SHP77 (cell line): ENCODE measurements around the gene FRMD4A.

Experiments used
- DNase-seq, 2 experiments: peaks; one replicate each; lab custom pipeline; 2025; lab: John Stamatoyannopoulos, UW

The FRMD4A gene

DNA sequence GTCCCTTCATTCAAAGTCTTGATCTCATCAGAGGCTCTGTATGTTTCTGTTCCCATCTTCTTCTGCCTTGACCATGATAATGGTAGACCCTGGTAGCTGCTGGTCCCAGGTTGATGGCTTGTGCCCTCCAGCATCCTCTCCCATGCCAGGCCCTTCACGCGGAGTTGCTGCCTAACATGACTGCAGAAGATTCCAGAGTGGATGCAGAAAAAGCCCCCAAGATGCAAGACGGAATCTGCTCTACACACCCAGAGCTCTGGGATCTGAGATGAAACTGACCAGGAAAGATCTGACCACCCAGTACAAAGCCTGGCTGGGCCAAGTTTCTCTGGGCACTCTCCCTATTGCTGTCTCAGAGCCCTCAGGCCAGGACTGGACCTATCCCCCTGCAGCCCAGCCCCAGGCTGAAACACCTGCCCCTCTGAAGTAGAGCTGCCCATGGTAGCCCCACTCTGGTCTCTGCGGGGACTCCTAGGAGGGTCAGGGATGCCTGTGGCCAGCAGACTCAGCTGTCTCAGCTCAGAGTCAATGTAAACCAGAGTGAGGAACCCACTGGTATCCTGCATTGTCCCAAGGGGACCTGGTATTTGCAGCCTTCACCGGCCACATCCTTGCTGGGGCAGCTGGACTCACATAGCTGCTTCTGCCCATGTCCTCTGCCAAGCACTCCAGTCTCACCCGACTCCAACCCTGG, 9.5 kb upstream of the FRMD4A start:
- DNase-seq: no peak

DNA sequence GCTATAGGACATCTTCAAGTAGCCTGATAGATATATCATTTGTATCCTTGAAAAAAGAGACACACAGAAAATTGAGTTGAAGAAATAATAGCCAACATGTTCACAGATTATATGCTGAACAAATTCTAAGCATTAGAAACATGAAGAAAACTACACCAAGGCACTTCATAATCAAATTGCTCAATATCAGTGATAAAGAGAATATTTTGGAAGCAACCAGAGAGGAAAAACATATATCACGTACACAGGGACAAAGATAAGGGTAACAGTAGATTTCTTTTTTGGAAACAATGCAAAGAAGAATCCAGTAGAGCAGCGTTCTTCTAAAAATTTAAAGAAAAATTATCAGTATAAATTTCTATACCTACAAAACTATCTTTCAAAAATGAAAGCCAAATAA, 6.0 kb upstream of the FRMD4A start:
- no peak for DNase-seq

DNA sequence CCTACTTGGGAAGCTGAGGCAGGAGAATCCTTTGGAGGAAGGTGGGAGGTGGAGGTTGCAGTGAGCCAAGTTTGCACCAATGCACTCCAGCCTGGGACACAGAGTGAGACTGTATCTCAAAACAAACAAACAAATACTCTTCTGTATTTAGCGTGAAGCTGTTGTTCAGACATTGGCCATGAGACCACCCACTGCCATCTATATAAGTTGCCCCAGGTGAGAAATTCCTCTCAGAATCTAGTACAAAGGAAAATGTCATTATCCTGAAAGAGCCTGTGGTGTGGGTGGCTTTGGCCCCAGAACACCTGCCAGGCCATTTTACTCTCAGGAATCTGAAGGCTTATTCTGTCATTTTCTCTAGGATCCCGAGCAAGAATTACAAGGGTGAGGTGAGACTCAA, 4.0 kb upstream of the FRMD4A start:
- no peak for DNase-seq

DNA sequence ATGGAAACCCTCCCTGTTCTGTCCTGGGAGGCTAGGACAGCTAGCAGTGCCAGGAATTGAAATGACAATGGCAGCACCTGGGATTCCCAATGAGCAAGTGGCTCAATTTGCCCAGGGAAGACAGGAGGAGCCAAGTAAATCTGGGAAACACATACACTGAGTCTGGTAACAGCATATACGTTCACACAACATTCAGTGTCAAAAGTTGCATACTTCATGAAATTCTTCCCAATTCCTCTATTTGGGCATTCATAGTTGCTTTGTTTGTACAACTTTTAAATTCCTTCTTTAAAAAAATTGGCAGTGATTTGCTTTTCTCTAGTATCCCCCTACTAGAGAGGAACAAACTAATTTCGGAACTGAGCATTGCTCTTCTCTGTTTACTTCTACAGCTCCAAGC, 2.9 kb upstream of the FRMD4A start:
- no peak for DNase-seq

- no peak for DNase-seq
Observed at GRCh38 chr10:14332903-14333302, 2.2 kb upstream of the FRMD4A start.

GRCh38 chr10:14329746-14330173, 964 bp downstream of the FRMD4A start:
- DNase-seq: no peak

GRCh38 chr10:14328881-14329672, 1.6 kb downstream of the FRMD4A start:
- DNase-seq: no peak

GRCh38 chr10:14327527-14327926, 3.2 kb downstream of the FRMD4A start:
- DNase-seq: no peak

DNA sequence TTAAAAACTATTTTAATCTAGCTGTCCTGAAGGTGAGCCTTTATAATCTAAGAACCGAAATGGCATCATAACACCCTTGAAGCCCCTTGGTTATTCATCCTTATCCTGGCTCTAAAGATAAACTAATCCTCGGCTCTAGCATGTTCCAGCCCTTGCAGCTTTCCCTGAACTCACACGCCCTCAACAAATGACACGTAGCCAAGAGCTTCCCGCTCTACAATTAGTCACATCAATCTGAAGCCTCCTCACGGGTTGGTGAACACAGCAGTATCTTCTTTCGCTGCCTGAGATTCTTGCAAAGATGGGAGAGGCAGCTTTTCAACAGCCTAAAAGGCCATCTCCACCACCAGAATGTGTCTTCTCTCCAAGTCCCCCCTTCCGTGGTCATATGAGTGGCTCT, 4.1 kb downstream of the FRMD4A start:
- DNase-seq: no peak

DNA sequence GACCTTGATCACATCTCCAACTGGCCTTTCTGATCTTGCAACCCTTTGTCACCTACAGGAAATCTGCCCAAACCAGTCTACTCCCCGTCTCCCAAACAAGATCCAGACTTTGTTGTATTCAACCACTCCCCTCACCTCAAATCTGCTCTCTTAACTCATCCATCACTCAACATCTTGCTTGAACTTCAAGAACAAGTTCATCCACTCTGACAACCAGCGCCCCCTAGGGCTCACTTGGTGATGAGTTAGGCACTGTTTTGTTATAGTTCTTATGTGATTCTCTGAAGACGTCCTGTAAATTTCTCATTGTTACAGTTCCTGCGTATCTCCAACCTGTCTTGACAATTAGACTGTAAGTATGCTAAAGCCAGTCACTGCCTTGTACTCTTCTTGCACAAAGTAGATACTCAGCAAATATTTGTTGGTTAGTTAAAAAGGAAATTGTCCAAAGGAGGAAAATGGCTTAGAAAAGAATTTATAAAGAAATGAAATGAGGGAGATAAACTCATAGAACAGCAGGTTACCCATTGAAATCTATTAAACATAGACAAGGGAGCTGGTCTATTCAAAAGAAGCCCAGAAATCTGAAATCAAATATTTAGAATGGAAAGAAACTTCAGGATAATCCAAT, 5.3 kb downstream of the FRMD4A start:
- no peak for DNase-seq

- no peak for DNase-seq
Observed at GRCh38 chr10:14322526-14323188, 8.1 kb downstream of the FRMD4A start.

- DNase-seq: no peak
Observed at GRCh38 chr10:14318007-14318406, 12.7 kb downstream of the FRMD4A start.

DNA sequence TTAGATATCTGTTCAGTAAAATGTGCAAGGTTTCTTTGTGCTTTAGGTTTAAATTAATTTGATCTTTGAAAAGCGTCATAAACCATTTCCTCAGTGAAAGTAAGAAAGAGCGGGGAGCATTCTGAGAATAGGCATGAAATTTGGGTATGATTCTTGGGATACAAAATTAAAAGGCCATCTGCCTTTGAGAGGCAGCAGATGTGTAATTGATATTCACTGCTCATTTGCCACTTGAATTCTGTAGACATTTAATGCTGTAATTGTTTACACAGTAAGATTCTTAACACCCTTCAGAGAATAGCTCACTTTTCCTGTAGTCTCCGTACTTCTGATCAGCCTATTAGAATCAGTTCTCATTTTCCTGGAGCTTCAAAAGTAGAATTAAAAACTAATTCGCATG, 18.7 kb downstream of the FRMD4A start:
- peak in 1 of 2 experiments; percentile 2 for DNase-seq

GRCh38 chr10:14311206-14311957, 19.3 kb downstream of the FRMD4A start:
- no peak for DNase-seq

- no peak for DNase-seq
Observed at GRCh38 chr10:14309593-14309992, 21.1 kb downstream of the FRMD4A start.

GRCh38 chr10:14306190-14306589, 24.5 kb downstream of the FRMD4A start:
- no peak for DNase-seq

- no peak for DNase-seq
Observed at GRCh38 chr10:14304046-14304445, 26.7 kb downstream of the FRMD4A start.

DNA sequence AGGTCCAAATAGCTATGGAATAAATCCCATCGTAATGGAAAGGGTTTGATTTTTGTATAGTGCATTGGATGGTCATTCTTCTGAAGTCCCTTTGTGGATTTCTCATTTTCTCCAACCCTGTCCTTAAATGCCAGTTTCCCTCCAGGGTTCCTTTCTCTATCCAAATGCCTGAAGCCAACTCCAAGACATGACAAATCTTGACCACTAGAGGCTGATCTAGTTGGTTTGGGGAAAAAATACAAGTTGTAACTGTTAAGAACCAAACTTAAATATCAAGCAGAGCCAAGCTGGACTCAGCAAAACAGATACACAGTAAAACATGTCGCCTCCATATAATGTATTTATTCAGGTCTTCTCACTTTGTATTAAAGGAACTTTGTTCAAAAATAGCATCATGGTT, 28.7 kb downstream of the FRMD4A start:
- DNase-seq: no peak

GRCh38 chr10:14299556-14299955, 31.2 kb downstream of the FRMD4A start:
- no peak for DNase-seq

DNA sequence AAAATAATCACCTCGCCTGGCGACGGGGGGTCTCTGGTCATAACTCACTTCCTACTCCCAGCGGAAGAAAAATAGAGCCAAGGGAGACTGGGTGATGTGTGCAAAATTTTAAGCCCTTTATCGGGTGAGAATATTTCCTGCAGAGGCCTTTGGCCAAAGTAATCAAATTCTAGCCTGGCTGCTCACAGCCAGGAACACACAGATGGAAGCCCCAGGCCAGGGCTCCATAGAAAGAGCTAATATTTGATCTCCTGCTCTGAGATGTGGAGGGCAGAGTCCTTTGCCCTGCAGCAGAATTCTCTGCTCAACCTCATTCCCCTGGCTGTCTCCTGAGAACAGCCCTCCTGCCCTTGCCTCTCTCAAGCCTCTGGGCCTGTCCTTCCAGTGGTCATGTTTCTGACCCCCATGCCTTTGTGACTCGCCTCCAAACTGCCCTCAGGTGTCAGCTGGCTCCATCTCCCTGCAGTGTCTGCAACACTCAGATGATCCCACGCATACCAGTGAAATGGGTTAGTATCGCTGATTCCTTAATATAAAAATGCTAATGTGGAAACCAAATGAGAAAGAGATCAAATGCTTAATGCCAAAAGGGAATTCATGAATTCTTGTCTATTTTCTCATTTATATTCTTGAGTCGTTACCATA, 34.5 kb downstream of the FRMD4A start:
- no peak for DNase-seq

- DNase-seq: no peak
Observed at GRCh38 chr10:14294347-14295059, 36.2 kb downstream of the FRMD4A start.
